T-helper 2 cell treated with Interferon-gamma antibody and Interleukin-4, amounts not matched to agents 100 ng/mL and 5 ng/mL, for 36 hours (primary cell): ENCODE data around the gene PPP4R3B. TPM values are rescaled to one million over a fixed set of nuclear protein-coding genes. Genes with fewer than 3 reads are reported as not detected.
"Not testable (repeated sequence)": the region's sequence is repeated elsewhere in the genome, so short reads cannot be mapped to it uniquely, and the experiment has no call there.

Source experiments
- intact Hi-C: fragments of 100-400 bp; cut with micrococcal nuclease; formaldehyde crosslinking; loops from one replicate; pipeline ENCODE4 v1.15.1; 2023
- total RNA-seq: library from RNA; stranded (reverse); gene quantifications from 2 replicates; pipeline ENCODE4 v1.2.3, GENCODE V29; 2022

PPP4R3B gene
- total RNA-seq, 1 donor from 2014 or later, result 74.7 TPM

DNA sequence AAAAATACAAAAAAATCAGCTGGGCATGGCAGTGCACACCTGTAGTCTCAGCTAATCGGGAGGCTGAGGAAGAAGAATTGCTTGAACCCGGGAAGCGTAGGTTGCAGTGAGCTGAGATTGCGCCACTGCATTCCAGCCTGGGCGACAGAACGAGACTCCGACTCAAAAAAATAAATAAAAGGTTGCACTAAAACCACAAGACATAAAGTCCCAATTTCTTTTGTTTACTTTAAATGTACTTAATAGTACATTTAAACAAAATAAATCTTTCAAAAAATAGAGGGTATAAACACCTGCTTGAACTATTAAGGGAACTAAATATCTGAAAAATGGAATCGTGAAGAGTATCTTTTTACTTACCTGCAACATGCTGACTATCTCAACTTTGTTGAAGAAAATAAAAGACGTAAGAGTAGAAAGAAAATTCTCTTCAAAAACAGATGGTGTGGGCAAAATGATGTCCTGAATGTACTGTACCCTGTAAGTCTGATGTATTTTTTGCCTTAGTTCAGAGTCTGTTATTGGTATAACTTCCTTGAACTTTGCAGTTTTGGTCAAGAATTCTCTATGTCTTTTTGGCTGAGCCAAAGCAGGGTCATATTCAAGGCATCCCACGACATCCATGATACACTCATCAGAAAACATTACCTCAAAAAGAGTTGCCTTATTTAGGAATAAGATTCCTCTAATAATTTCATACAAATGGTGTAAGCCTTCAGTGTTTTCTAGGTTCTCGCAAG is 19.2 kb downstream of the PPP4R3B start:
- intact Hi-C loops, result no loop called here

DNA sequence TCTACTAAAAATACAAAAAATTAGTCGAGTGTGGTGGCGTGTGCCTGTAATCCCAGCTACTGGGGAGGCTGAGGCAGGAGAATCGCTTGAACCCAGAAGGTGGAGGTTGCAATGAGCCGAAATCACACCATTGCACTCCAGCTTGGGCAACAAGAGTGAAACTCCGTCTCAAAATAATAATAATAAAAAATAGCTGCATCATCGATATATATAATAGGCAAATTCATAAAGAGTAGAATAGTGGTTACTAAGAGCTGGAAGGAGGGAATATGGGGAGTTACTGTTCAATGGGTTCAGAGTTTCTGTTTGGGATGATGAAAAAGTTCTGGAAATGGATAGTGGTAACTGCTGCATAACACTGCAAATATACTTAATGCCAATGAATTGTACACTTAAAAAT is 20.6 kb downstream of the PPP4R3B start:
- intact Hi-C loops, result not testable (repeated sequence)

DNA sequence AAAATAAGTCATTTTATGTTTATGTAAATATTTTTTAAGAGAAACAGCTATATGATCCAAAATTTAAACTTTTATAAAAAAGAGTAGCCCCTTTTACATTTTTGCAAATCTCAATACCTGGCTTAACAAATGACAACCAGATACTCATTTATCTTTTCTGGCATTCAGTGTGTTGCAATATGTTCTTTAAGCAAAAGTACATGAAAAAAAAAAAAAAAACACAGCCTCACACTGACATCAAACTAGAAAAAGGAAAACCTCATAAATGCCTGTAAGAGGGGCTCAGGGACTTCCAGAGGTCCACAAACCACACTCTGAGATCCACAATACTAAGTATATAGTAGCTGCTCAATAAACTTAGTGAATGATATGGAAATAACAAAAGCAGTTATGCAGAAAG is 21.9 kb downstream of the PPP4R3B start:
- intact Hi-C loops, result no loop called here

DNA sequence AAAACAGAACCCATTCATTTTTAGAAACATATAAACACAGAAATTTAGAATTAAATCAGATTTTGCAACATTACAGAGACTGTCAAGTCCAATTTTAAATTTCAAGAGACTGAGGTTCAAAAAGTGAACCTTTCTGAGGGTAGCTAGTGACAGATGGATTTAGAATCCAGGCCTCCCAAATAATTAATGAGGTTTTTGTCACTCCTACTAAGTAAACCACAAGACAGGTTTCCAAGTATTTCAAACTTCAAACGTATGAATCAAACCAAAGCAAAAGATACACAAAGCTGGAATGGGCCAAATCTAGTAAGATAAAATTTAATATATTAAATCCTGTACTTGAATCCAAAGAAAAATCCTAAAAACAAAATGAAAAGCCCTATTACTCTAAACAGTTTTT is 25.3 kb downstream of the PPP4R3B start:
- intact Hi-C loops, result no loop called here

DNA sequence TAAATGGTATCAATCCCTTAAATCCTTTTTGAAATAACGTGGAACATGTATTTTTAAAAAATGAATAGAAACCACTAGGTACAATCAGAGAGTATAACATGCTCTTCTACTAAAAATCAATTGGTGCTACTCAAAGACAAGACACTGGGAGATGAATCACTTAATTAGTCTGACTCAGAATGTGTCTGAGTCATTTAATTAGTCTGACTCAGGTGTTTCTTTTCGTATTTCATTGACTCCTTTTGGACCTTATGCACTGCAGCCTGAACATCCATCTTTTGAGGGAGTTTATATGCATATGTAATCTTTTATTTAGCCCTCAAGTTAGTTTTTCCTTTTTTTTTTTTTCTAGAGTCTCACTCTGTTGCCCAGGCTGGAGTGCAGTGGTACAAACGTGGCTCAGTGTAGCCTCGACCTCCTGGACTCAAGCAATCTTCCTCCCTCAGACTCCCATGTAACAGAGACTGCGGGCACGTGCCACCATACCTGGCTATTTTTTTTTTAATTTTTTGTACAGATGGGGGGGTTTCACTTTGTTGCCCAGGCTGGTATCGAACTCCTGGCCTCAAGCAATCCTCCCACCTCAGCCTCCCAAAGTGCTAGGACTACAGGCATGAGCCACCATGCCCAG is 26.5 kb downstream of the PPP4R3B start:
- intact Hi-C loops, result no loop called here

DNA sequence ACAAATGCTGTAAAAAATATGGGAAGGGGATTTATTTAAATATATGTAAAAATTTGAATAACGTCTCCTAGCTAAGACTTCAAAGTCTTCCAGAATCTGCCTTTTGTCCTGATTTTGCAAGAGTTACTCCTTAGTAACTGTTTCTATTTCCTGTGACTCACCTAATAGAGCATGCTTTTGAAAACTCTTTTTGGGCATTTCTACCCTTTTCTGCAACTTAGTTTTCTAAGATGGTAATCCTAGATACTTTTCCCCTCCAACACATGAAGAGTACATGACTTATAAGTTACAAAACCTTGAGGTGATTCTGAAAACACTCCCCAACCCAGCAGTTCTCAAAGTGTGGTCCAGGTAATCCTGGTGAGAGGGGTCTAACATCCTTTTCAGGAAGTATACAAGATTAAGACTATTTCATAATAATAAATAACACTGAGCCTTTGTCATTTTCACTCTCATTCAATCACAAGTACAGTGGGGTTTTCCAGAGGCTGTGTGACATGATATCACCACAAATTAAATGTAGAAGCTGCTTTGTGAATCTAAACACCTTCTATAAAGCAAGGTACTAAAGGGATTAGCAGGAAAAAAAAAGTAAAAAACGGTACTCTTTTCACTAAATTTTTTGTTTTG is 31.9 kb downstream of the PPP4R3B start:
- intact Hi-C loops, result no loop called here

DNA sequence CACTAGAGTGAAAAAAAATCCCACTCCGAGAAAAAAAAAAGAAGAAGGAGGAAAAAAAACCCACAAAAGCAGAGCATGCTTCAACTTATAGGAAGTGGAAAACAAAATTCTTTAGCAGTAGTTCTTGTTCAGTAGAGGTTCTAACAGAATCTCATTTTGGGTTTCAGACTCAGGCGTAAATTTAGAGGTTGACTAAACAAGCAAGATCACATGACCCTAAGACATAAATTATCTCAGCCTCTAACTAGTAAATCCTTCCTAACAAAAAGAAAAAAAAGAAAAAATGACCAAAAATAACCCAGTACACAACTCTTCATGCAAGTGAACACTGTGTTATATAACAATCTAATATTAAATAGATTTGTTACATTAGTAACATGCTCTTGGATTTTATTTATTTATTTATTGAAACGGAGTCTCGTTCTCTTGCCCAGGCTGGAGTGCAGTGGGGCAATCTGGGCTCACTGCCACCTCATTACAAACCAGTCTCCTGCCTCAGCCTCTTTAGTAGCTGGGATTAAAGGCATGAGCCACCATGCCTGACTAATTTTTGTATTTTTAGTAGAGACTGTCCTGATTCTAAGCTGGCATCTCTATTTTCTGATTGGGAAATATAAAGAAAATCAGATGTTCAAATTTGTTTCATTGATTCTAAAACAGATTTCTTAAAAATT is 35.4 kb downstream of the PPP4R3B start:
- intact Hi-C loops, result no loop called here

DNA sequence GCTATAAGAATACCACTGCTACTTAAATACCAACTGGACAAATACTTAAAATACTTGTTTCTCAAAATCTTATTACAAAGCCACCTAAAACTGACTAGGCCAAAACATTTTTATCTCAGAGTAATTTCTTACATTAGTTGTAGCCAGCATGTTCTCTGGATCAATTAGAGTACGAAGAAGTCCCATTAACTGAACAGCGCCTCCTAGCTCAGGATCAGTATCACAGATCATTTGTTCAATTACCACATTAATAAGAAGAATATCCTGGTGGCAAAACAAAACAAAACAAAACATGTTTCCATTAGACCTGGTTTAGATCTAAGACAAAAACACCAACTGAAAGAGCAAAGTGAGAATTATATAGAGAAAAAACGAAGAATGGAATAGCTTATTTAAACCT is 36.0 kb downstream of the PPP4R3B start:
- intact Hi-C loops, result no loop called here

DNA sequence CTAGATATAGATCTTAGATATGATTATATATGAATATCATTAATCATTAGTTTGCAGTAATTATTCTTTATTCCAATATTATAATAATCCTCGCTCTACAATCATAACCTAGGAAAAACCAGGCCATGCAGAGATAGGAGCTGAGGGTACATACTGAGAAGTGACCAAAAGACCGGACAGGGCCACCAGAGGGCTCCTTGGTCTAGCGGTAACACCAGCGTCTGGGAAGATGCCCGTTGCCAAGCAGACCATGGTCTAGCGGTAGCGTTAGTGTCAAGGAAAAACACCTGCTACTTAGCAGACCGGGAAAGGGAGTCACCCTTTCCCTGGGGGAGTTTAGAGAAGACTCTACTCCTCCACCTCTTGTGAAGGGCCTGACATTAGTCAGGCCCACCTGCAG is 48.4 kb downstream of the PPP4R3B start:
- intact Hi-C loops, result not testable (repeated sequence)

DNA sequence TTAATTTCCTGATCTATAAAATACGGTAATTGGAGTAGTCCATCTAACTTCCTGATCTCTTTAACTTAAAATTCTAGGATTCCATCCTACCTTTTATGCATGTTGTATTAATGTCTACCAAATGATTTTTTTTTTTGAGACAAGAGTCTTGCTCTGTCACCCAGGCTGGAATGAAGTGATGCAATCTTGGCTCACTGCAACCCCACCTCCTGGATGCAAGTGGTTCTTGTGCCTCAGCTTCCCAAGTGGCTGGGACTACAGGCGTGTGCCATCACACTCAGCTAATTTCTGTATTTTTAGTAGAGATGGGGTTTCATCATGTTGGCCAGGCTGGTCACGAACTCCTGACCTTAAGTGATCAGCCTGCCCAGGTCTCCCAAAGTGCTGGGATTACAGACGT is 50.1 kb downstream of the PPP4R3B start:
- intact Hi-C loops, result no loop called here

DNA sequence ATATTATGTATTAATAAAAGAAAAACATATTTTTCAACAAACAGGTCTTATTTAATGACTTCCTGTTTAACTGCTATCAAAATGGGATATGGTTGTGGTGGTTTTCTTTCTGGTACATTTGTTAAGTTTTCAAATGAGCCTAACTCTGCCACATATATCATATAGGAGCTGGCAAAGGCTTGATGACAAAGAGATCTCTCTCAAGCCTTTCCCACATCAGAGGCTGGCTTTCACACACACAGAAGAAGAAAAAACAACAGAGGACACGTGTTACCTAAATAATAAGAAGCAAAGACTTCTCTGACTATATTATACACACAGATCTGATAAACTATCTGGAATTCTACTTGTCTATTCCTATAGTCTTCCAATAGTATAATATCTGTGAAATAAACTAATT is 51.8 kb downstream of the PPP4R3B start:
- intact Hi-C loops, result no loop called here

DNA sequence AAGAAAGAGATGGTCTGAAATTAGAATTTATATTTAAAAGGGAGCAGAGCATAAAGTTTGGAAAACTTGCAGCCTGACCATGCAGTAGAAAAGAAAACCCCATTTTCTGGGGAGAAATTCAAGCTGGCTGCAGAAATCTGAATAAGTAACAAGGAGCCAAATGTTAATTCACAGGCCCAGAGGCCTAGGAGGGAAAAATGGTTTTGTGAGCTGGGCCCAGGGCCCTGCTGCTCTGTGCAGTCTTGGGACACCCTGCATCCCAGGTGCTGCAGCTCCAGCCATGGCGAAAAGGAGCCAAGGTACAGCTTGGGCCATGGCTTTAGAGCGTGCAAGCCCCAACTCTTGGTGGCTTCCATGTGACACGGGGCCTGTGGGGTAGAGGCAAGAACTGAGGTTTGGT is 56.6 kb downstream of the PPP4R3B start:
- intact Hi-C loops, result no loop called here

DNA sequence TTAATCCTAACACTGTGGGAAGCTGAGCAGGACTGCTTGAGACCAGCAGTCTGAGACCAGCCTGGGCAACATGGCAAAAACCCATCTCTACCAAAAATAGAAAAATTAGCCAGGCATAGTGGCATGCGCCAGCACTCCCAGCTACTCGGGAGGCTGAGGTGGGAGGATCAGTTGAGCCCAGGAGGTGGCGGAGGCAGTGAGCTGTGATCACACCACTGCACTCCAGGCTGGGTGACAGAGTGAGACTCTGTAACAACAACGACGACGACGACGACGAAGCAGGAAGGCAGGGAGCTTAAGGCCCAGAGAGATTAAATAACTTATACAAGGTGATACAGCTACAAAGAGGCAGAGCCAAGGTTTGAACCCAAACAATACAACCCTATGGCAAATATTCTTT is 60.6 kb downstream of the PPP4R3B start:
- intact Hi-C loops, result no loop called here

DNA sequence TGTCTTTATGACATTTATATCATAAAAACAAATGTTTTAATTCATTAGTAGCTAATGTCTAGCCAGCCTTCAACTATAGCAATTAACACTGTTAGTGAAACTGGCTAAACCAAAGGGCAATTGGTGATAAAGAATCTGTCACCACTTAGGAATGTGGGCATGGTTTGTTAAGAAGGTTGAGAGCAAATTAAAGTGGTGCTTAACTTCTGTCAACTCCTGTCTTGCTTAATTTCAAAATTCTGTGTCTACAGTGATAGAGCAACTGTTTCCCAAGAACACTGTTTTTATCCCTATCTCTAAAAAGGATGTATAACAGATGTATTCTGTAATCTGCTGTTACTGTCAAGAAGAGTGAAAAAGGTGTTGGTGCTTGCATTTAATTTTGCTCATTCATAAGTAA is 61.4 kb downstream of the PPP4R3B start:
- intact Hi-C loops, result no loop called here

DNA sequence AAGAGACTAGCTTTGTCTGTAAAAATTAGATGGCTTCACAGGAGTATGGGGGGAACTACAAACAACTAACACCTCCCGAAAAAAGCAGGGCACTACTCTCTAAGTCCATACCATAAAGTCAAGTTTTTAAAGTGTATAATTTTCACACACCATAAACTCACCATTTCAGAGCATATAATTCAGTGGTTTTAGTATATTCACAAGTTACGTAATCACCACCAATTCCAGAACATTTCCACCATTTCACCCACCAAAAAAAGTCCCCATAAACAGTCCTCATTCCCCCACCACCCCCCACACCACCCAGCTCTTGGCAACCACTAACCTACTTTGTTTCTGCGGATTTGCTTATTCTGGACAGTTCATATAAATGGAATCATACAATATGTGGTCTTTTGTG is 64.1 kb downstream of the PPP4R3B start:
- intact Hi-C loops, result no loop called here

DNA sequence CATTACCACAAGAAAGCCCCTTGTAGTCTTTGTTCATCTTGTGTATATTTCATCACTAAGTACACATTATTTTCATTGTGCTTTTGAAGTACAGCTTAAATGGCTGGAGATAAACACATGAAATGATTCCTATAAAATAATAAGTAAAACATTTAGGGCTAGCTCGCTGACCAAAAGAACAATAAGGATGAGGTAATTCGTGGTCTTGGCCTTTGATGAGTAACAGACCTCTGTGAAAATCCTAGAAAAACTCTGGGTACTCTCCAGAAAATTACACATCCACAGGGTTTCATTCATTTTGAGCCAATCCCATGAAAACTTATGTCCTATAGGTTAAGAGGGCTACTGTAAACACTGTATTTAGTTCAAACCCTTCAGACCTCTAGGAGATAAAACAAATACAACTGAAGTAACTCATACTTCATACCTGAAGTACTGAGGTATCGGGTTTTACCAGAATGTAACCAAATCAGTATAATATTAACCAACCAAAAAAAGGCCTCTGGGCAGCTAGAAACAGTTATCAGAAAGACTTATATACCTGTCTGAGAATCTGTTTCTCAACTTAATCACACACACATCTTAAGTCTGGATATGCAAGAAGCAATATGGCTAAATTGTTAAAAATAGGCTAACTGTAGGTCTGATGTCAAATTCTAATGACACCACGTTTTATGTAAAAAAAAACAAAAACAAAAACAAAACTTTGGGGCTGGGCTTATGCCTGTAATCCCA is 66.9 kb downstream of the PPP4R3B start:
- intact Hi-C loops, result no loop called here

DNA sequence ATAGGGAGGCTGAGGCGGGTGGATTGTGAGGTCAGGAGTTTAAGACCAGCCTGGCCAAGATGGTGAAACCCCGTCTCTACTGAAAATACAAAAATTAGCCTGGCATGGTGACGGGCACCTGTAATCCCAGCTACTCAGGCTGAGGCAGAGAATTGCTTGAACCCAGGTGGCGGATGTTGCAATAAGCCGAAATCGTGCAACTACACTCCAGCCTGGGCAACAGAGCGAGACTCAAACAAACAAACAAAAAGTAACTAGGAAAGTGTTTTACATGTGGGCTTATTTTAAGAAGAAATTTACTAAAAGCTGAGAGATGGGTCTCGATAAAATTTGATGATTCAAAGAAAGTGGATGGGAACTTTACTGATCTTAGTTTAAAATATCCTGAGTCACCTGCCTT is 69.7 kb downstream of the PPP4R3B start:
- intact Hi-C loops, result not testable (repeated sequence)

DNA sequence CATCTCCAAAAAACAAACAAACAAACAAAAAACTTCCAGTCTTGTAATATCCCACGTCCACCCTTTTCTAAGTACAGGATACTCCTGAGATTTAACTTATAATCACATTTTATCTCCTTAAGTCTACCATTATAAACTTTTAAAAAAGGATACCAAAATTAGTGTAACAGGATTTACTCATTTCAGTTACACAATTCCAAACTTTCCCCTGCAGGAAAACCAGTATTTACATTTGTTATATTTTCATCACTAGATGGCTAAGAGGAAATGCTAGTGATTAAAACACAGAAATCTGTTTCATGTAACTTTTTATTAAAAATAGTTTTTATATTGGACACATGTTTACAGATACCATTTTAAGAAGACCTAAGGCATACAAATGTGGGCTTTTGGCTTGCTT is 70.4 kb downstream of the PPP4R3B start:
- intact Hi-C loops, result no loop called here

DNA sequence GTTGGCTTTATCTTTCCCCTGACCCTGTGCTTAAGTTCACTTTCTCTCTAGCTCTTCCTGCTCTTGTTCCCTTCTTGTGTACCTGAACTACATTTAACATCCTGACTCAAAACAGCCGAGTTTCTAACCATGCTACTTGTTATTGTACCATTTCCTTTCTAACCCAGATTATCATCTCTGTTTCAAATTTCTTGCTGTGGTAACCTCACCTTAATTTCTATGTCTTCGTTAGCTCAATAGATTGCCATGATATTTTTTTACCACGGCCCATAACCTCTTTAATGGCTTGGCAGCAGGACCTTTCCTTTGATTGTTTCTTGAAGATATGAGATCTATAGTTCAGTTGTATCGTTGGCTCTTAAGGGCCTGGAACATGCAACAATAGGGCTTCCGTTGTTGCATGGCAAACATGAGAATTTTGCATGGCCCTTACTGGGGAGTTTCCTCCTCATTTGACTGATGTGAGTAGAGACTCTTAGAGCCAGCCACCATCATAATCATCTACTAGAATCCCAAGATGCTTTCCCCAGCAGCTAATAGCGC is 86.8 kb downstream of the PPP4R3B start:
- intact Hi-C loops, result loop anchor here (1.0 to 5.0 kb wide), 4 partner anchors 11 to 298 kb away; partner anchors contain the start of genes CFAP36, CLHC1, PPP4R3B and RPS27A

DNA sequence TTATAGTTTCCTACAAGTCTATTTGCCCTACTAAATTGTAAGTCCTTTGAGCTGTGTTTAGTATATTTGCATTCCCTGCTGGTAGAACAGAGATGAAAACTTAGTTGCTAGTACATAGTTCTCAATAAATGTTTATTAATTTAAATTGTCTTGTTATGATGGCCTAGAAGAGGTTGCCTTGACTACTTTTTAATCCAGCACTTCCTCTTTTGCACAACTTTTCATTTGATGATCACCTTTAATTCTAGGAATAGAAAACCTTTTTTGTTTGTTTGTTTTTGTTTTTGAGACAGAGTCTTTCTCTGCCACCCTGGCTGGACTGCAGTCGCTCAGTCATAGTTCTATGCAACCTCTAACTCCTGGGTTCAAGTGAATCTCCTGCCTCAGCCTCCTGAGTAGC is 91.2 kb downstream of the PPP4R3B start:
- intact Hi-C loops, result no loop called here

DNA sequence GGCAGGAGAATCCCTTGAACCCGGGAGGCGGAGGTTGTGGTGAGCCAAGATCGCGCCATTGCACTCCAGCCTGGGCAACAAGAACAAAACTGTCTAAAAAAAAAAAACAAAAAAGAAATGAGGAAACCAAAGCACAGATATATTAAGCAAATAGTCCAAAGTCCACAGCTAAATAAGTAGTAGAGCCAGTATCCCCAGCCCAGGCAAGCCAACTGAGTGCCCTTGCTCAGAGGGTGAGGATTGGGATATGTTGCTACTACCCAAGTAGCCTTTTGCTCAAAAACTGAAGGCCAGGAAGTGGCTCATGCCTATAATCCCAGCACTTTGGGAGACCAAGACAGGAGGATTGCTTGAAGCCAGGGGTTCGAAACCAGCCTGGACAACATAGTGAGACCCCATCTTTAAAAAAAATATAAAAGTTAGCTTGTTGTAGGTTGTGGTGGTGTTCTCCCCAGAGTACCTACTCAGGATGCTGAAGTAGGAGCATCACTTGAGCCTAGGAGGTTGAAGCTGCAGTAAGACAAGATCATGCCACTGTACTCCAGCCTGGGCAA is 92.5 kb downstream of the PPP4R3B start:
- intact Hi-C loops, result no loop called here
